NCI-H1694 treated with DMSO at 0.1 percent for 48 hours (cell line): ENCODE data around the gene TMEM132C.

Experiments
- DNase-seq: peaks from one replicate; lab custom pipeline; 2025; lab: John Stamatoyannopoulos, UW

Gene TMEM132C

DNA sequence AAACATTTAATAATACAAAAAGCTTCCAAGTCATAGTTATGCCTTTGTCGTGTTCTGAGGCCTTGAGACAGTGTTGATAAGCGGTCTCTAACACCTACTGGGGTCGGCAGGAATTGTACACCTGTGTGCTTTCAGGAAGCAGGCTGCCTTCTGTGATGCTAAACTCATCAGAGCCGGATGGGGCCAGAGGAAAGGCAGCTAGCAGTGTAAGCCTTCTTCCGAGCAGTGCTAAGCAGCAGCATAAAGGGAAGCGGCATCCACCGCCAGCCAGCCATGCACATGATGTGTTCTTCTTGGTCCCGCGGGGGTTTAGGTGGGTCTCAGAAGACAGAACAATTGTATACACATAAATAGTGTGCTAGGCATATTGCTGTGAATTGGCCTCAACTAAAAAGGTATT lies 397.5 kb downstream of the TMEM132C start:
- no peak for DNase-seq

DNA sequence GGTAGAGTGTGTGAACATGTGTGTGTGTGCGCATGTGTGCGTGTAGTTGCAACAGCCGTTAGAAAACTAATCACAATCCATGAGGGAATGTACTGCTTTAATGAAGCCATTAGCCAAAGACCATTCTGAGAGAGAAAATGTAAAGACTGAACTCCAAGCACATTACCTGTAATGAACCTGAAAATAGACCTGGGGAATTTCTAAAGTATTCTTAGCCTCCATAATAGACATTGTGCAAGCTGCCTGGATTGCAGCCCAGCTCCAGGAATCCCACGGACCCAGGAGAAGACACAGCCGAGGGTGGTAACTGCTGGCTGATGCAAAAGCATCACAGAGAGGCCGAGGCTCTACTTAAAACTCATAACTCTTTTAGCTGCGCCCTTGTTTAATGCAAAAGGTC lies 400.2 kb downstream of the TMEM132C start:
- no peak for DNase-seq

DNA sequence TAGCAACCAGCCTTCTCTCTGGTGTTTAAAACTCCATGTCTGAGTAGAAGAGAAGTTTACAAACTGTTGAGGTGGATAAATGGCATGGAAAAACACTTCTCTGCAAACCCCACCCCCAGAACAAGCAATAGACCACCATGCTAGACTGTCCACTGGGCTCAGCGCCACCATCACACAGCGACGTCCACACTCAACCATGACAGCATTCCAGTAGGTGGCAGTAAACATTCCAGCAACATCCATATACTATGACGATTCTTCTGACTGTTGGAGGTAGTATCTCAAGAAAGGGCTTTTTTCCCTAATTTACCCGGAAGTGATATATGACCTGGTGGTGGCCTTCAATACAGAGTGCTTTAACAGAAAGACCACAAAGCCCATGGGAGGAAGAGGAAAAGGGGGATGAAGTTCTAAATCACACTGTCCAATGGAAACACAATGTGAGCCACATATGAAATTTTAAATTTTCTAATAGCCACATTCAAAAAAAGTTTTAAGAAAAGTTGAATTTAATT lies 404.6 kb downstream of the TMEM132C start:
- DNase-seq, result no peak

GRCh38 chr12:128672428-128672827 lies 405.5 kb downstream of the TMEM132C start:
- DNase-seq, result no peak

DNA sequence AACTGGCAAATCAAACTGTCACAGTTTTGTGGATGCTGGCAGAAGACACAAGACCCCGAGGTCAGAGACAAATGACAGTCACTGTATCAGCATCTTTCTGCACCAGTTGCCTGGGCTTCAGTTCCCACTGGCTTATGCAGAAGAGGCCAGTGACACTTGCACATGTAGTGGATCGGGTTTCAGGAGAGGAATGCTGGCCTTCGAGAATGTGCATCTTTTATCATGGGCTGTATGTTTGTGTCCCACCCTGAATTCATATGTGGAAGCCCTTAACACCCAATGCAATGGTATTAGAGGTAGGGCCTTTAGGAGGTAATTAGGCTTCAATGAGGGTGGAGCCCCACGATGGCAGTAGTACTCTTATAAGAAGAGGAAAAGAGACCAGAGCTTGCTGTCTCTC lies 405.9 kb downstream of the TMEM132C start:
- no peak for DNase-seq

GRCh38 chr12:128675576-128675975 lies 408.6 kb downstream of the TMEM132C start:
- no peak for DNase-seq

DNA sequence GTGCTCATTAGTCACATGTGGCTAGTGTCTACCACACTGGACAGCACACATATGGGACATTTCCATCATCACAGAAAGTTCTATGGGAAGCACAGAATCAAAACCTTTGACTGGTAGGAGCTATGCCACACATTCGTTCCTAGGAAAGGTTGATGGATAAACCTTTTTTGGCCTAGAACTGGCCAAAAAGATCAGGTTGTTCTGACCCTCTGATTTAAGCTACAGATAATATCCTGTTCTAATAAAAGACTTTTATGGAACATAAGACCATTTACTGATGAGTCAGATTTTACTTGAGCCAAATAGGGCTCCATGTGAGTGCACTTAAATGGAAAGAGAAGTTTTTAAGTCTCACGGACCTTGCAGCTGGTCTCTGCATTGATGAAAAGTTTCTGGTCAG lies 413.6 kb downstream of the TMEM132C start:
- no peak for DNase-seq

DNA sequence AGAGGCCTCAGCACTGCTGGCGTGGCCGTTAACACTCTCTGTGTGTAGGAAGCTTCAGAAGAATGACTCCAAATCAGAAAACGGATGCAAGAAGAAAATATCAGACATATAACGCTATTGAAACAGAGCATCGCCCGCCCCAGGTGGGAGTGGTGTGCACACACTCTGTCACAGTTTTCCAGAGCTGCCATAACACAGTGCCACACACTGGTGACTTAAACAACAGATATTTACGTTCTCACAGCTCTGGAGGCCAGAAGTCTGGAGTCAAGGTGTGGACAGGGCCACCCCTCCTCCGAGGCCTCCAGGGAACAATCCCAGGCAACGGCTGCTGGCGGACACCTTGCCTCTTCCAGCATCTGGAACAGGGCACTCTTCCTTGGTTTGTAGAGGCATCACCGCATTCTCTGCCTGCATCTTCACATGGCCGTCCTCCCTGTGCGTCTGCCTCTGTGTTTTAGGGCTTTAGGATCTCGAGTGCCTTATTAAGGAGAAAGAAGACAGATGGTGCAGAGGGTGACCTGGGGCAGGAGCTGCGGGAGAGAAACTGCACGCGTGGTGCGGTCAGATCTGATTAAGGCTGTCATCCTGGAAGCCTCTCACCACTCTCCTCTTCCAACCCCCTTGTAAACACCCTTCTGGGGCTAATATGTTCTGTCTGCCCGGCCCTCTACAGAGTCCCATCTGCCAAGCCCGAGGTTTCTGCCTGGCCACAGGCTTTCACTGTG lies 415.7 kb downstream of the TMEM132C start:
- DNase-seq, result no peak

- DNase-seq, result no peak
These were observed 417.4 kb downstream of the TMEM132C start for GRCh38 chr12:128684352-128684751.

DNA sequence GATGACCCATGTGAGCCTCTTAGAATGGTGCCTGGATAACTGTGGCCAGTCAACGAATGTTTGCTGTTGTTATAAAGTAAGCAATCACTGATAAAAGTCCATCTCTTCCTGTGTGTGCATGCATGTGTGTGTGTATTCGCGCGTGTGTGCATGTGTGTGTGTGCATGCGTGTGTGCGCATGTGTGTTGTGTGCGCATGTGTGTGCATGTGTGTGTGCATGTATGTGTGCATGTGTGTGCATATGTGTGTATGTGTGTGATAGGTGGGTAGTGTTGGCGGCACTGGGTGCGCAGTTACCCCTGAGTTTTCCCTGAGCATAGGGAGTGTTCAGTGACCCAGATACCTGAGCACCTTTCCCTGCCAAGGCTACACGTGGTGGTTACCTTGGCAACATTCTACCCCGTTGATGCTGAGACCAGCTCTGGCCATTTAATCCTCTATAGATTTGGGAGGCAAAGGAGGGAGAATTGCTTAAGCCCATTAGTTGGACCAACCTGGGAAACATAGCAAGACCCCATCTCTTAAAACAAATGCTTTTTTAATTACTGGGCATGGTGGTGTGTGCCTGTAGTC lies 419.0 kb downstream of the TMEM132C start:
- no peak for DNase-seq

DNA sequence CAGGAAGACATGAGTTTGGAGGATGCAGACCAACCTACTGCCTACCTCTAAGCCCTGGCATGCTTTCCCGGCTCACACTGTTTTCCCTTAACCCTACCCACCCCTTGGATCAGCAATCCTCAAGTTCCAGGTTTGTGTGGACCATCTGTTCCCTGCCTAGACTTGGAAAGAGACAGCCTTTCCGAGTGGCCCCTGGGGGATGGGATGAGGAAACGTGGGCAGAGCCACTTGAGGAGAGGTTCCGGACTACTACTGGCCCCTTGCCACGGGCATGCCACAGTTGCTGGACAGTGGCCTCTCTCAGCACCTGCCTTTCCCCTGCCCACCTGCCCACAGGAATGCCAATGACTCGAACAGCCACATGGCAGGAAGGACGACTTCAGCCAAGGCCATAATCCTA lies 420.9 kb downstream of the TMEM132C start:
- DNase-seq, result no peak

GRCh38 chr12:128690641-128691040 lies 423.7 kb downstream of the TMEM132C start:
- no peak for DNase-seq

DNA sequence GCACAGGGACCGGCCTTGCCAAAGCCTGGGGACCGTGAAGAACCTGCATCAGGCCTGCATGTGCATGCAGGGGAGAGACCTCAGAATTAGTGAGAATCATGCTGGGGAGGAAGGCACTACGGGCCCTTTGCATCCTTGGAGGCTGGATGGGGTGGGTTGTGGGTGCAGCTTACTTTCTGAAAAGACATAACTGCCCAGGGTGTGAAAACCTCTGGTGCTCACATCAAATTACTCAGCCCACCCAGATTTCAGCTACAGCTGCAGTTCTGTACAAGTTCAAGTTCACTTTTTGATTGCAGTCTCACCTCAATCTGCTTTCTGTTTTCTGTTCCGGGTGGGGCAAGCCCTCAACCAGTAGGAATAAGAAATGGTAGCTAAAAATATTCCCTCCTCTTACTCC lies 426.1 kb downstream of the TMEM132C start:
- DNase-seq, result no peak

GRCh38 chr12:128693771-128694170 lies 426.8 kb downstream of the TMEM132C start:
- DNase-seq, result no peak

GRCh38 chr12:128694445-128694844 lies 427.5 kb downstream of the TMEM132C start:
- no peak for DNase-seq

DNA sequence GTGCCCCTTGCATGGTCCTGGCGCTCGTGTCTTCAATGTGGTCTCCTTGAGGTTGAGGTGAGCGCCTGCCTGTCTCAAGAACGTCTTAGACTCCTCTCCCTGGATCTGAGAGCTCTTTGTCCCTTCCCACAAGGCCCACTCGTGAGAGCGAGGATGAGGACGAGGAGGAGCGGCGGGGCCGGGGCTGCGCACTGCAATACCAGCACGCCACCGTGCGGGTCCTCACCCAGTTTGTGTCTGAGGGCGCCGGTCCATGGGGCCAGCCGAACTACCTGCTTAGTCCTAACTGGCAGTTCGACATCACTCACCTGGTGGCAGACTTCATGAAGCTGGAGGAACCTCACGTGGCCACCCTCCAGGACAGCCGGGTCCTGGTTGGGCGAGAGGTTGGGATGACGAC lies 428.7 kb downstream of the TMEM132C start:
- no peak for DNase-seq

GRCh38 chr12:128698301-128698972 lies 431.5 kb downstream of the TMEM132C start:
- no peak for DNase-seq

DNA sequence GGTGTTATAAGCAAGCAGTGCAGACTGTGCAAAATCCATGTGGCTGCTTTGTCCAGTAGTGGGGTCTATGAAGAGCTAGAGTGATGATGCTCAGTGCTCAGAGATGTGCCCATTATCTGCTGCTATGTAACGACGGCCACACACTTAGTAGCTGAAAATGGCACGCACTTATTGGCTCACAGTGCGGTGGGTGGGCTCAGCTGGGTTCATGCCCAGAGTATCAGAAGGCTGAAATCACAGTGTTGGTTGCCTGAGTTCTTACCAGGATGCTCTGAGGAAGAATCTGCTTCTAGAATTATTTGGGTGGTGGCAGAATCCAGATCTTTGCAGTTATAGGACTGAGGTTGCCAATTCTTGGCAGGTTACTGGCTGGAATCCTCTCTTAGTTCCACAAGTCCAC lies 432.1 kb downstream of the TMEM132C start:
- DNase-seq, result no peak

- no peak for DNase-seq
These were observed 435.4 kb downstream of the TMEM132C start for GRCh38 chr12:128702371-128702770.

DNA sequence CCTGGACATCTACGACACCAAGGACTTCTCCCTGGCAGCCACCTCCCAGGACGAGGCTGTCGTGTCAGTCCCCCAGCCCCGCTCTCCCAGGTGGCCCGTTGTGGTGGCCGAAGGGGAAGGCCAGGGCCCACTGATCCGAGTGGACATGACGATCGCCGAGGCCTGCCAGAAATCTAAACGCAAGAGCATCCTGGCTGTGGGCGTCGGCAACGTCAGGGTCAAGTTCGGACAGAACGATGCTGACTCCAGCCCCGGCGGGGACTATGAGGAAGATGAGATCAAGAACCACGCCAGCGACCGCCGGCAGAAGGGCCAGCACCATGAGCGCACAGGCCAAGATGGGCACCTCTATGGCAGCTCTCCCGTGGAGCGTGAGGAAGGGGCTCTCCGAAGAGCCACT lies 438.2 kb downstream of the TMEM132C start:
- DNase-seq, result no peak

DNA sequence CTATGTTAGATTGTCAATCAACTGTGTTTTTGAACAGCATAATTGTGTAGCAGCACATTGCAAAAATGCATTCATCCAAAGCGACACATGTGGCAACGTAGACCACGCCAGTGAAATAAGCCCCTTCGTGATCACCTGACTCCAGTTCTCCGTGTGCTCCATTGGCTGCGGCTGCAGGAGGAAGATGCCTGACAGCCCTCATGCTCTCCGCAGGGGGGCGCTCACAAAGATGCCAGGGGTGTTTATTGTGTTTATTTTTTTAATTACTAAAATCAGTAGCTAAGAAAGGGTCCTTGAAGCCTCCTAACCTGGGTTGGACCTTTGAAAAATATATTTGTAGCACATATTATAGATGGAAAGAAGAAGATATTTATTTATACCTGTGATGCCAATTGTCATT lies 440.5 kb downstream of the TMEM132C start:
- no peak for DNase-seq

DNA sequence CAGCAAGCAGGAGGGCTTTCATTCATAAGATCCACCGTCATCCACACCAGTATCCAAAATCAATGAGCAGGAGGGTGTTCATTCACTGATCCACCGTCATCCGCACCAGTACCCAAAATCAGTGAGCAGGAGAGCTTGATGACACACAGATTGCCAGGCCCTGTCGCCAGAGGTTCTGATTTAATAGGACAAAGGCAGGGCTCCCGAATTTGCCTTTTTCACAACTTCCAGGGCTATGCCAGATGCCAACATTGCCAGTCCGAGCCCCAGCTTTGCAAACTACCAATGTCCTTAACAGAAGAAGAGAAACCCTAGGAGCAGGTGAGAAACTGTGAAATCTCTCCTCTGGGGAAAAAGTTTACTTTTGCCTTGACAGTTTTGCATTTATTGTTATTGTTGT lies 441.8 kb downstream of the TMEM132C start:
- no peak for DNase-seq

GRCh38 chr12:128709660-128710059 lies 442.7 kb downstream of the TMEM132C start:
- no peak for DNase-seq
